ENCODE results near the gene RPL7A. TPM values are rescaled to one million over a fixed set of nuclear protein-coding genes. Genes with fewer than 3 reads are reported as not detected.

Gene RPL7A
- total and polyA plus RNA-seq, 2 of the 13 experiments (the other 11 are each of a cell fraction or from before 2014, with no cell fraction given) = 2,401 to 2,938 TPM

GRCh38 chr9:133351908-133352634 is 4.1 kb downstream of the RPL7A start (continued):
- TF ChIP-seq RERE (CRISPR knock-in tag; IDR thresholded peaks at IDR 0.05; ENCODE audit: low read depth) = no peak
- peak; percentile 12; the same call in 1 of the 2 replicates for TF ChIP-seq GATAD1 (CRISPR knock-in tag; IDR thresholded peaks at IDR 0.05)
- no peak for TF ChIP-seq ZNF24 (IDR thresholded peaks at IDR 0.05)
- TF ChIP-seq ZNF350 (CRISPR knock-in tag; IDR thresholded peaks at IDR 0.05; ENCODE audit: borderline replicate concordance, low read depth) = peak; percentile 17; the same call in 1 of the 2 replicates
- TF ChIP-seq ZNF142 (CRISPR knock-in tag; IDR thresholded peaks at IDR 0.05) = 0 out of 2 replicates have a peak, but pooled peaks have one; percentile 32
- TF ChIP-seq ZBTB7B (CRISPR knock-in tag; IDR thresholded peaks at IDR 0.05) = 0 out of 2 replicates have a peak, but pooled peaks have one; percentile 21
- no peak for TF ChIP-seq ZNF619 (CRISPR knock-in tag; IDR thresholded peaks at IDR 0.05)
- TF ChIP-seq SNAPC2 (CRISPR knock-in tag; IDR thresholded peaks at IDR 0.05) = no peak
- TF ChIP-seq ZNF710 (CRISPR knock-in tag; IDR thresholded peaks at IDR 0.05; ENCODE audit: borderline replicate concordance) = no peak
- TF ChIP-seq, protein P1, sequence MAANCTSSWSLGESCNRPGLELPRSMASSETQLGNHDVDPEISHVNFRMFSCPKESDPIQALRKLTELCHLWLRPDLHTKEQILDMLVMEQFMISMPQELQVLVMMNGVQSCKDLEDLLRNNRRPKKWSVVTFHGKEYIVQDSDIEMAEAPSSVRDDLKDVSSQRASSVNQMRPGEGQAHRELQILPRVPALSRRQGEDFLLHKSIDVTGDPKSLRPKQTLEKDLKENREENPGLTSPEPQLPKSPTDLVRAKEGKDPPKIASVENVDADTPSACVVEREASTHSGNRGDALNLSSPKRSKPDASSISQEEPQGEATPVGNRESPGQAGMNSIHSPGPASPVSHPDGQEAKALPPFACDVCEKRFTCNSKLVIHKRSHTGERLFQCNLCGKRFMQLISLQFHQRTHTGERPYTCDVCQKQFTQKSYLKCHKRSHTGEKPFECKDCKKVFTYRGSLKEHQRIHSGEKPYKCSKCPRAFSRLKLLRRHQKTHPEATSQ (CRISPR knock-in tag; IDR thresholded peaks at IDR 0.05; ENCODE audit: borderline replicate concordance) = no peak
- no peak for TF ChIP-seq ZNF432 (CRISPR knock-in tag; IDR thresholded peaks at IDR 0.05; ENCODE audit: borderline replicate concordance)
- no peak for TF ChIP-seq ZNF17 (CRISPR knock-in tag; IDR thresholded peaks at IDR 0.05)
- no peak for TF ChIP-seq HOXA5 (CRISPR knock-in tag; IDR thresholded peaks at IDR 0.05)
- 0 out of 2 replicates have a peak, but pooled peaks have one; percentile 47 for TF ChIP-seq RFXAP (CRISPR knock-in tag; IDR thresholded peaks at IDR 0.05; ENCODE audit: borderline replicate concordance)

Data from HepG2 (cell line).